Ramos (cell line): Measurements from ENCODE around the gene DNAJC6.

Experiments
- in situ Hi-C: fragments of 300-500 bp; cut with MboI; formaldehyde crosslinking; loops from one replicate; pipeline ENCODE4 v1.14.3; 2022; ENCODE audit warnings: low sequenced_read_pairs; ENCODE audit not compliant: unreplicated experiment

The DNAJC6 gene

DNA sequence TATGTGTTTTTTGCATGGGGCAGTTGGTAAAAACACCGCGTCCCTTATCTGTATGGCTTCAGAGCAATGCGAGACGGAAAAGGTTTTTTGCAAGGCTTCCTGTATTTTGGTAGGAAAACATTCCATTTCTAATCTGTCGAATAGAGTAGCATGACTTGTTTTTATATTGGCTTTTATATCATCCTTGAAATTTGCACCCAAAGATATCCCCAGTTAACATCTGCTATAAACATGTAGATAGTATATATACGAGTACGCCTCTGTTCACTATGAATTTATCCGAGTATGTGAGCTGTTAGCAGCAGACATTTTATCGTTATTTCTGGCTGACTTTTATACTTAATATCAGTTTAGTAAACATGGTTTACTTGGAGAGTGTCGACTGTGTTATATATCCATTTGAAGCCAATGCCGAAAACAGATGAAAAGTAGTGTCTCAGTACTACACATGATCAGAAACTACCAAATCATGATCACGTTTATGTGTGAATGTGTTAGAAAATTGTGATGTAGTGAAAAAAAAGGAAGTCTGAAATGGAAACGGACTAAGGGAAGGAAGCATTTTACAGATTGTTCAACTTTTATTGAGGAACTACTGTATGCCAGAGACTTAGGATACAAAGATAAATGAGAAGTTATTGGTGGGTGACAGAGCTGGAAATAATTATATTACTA, 112.1 kb downstream of the DNAJC6 start:
- in situ Hi-C loops: loop anchor here (10.0 to 25.0 kb wide), 3 partner anchors 167 to 966 kb away; no protein-coding TSS in a partner anchor

DNA sequence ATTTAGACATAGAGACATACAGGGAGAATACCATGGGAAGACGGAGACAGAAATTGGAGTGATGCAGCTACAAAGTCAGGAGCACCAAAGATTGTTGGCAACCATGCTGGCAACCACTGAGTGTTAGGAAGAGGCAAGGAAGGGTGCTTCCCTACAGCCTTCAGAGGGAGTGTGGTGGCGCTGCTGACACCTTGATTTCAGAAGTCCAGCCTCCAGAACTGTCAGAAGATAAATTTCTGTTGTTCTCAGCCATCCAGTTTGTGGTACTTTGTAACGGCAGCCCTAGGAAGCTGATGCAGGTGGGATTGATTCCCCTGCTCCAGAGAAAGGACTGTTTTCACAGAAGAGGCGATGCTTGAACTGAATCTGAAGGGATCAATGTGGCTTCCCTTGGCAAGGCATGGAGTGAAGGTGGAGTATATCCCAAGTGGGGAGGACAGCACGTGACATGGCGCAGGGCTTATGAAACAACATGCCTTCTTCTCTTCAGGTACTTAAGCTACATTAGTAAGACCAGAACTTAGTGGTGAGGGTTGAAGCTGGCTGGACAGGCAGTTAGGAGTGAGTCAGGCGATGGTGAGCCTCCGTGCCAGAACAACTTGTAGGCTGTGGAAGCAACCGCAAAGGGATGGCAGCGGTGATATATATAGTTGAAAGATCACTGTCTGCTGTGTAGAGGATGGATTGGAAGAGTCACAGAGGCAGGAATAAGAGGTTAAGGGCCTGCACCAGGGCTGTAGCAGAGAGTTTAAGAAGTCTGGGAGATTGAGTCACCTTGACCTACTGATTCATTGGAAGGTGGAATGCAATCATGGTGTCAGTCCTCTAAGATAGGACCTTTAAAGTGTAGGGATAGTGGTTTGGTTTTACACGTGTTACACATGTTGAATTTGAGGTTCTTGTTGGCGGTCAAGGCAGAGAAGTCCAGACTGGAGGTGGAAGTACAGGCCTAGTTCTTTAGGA, 113.2 kb downstream of the DNAJC6 start:
- in situ Hi-C loops: loop anchor here (10.0 to 25.0 kb wide), 3 partner anchors 168 to 965 kb away; no protein-coding TSS in a partner anchor

DNA sequence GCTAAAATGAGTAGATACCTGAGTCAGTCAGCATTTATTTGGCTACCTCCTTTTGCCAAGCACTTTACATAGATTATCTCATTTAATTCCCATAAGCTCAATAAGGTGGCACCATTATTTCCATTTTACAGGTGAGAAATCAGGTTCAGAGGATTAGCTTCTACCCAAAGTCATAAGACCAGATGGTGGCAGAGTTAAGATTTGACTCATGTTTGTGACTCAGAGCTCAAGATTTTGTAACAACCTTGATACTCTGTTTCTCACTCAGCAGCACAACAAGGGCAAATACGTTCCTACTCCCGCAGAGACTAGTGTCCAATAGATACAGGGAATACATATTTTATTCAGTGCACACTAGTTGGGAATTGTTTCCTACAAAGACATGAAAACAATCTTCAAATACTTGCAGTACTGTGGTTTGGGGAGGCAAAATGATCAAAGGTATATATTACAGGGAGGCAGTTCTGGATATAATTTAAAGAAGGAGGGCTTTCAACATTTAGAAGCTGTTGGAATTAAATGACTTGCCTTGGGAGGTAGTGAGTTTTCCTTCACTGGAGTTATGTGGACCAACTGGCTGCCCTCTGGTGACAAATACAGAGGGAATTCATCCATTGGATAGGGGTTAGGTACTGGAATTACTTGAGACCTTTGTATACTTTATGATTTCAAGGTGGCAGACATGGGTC, 114.7 kb downstream of the DNAJC6 start:
- in situ Hi-C loops: loop anchor here (10.0 to 25.0 kb wide), 3 partner anchors 169 to 963 kb away; no protein-coding TSS in a partner anchor

DNA sequence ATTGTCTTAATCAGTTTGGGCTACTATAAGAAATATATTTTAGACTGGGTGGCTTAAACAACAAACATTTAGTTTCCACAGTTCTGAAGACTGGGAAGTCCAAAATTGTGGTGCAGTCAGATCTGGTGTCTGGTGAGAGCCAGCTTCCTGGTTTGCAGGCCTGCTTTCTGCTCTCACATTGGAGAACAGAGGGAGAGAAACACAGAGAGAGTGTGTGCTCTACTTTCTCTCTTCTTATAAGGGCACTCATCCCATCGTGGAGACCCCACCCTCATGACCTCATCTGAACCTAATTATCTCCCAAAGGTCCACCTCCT, 115.2 kb downstream of the DNAJC6 start:
- in situ Hi-C loops: loop anchor here (10.0 to 25.0 kb wide), 3 partner anchors 170 to 963 kb away; no protein-coding TSS in a partner anchor

DNA sequence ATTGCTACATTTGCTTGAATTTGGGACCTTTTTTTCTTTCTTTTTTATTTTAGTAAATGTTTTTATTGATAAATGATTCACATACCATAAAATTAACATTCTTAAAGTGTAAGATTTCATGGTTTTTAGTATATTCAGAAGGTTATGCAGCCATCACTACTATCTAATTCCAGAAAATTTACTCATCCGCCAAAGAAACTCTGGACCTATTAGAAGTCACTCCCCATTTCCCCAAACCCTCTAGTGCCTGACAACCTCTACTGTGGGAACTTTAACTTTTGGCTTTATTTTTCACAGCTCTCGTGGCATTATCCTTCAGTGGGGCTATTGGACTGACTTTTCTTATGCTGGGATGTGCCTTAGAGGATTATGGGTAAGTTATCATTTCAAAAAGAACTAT, 115.7 kb downstream of the DNAJC6 start:
- in situ Hi-C loops: loop anchor here (10.0 kb wide), 1 partner anchor 170 kb away; no protein-coding TSS in a partner anchor

DNA sequence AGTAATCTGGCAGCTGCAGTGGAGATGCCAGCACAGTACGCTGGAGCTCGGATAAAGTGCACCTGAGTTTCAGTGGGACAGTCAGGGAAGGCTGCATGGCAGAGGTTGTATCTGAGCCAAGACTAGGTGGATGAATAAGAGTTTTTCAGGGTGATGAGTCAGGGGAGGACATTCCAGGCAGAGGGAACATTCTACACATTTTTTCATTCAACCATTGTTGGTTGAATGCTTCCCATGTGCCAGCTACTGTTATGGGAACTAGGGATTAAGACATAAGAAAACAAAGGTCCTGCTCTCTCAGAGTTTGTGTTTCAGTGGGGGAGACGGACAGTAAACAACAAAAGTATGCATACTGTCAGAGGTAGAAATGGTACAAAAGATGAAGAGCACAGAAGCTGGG, 116.4 kb downstream of the DNAJC6 start:
- in situ Hi-C loops: loop anchor here (10.0 kb wide), 1 partner anchor 171 kb away; no protein-coding TSS in a partner anchor

DNA sequence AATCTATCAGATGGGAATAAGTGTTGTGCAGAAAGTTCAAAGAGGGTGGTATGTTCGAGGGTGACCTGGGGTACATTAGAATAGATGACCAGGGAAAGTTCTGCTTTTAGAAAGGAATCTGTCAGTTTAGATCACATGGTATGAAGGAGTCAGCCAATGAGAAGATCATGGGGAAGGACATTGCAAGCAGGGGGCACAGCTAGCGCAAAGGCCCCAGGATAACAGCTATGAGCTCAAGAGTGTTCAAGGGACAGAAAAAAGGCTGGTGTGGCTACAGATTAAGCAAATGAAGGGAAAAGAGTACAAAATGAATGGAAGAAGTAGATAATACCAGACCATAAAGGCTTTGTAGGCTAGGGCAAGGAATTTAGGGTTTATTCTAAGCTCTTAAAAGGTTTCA, 119.7 kb downstream of the DNAJC6 start:
- in situ Hi-C loops: loop anchor here (10.0 kb wide), 1 partner anchor 174 kb away; no protein-coding TSS in a partner anchor

DNA sequence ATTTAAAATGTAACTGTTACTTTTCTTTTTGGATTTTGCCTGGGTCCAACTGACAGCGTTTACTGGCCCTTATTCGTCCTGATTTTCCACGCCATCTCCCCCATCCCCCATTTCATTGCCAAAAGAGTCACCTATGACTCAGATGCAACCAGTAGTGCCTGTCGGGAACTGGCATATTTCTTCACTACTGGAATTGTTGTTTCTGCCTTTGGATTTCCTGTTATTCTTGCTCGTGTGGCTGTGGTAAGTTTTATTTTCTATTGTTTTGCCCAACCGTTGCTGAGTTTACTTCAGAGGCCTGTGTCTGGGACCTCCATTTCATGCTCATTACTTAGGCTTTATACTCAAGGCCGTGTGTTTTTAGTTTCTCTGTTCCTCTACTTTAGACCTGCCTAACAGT, 120.5 kb downstream of the DNAJC6 start:
- in situ Hi-C loops: loop anchor here (10.0 kb wide), 1 partner anchor 175 kb away; no protein-coding TSS in a partner anchor

DNA sequence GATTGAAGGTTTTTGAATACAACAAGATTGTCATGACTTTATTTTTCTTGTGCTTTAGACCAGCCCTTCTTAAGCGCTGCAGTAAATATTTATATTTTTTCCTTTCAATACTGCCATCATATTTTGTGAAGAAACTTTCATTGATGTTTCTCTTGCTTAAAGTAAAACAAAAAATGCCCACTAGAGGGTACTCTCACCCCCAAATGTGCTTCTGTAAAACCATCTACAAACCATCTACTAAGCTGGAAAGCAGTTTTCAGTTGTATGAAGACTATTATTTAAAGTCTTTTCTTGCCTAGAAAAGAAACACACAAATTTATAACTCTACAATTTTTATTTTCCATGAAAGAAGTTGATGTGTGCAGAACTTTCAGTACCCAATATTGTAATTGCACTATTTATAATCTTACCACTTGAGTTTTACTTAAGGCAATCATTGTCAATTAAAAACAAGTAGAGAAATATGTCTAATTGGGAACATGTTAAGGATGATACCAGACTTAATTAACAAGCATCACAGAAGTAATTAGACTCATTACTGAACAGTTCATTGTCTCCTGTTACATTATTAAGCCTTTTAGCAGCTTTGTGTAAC, 121.9 kb downstream of the DNAJC6 start:
- in situ Hi-C loops: no loop called here

DNA sequence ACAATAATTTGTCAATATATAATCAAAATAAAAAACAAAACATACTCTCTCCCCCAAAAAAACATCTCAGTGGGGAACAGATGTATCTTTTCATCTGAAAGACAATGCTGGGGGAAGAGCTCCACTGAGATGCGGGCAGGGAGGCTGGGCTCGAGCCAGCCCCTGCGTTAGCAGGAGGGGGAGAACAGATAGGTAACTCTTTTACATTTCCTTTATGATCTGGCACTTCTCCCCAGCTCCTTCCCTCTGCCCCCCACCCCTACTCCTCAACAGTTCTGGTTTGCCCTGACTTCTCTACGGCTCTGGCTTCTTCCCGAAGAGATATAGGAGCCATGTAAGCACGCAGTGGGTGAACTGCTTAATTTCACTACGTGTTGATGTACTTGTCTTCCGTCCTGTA, 123.6 kb downstream of the DNAJC6 start:
- in situ Hi-C loops: no loop called here

DNA sequence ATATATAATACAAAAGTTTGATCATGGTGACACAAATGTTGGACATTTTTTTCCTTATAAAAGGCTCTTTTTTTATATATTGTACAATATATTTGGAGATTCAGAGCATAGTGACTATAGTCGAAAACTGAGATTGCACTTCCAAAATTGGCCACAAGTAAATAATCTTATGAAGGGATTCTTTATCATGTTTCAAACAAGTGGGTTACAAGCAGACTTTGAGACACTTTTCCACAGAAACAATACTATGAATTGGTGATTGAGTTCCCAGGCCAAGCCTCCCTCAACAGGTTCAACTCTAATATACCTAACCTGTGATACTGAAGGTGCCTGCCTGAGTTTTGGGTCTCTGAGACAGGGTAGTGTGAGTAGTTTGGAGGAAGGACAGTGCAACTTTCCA, 124.9 kb downstream of the DNAJC6 start:
- in situ Hi-C loops: no loop called here

DNA sequence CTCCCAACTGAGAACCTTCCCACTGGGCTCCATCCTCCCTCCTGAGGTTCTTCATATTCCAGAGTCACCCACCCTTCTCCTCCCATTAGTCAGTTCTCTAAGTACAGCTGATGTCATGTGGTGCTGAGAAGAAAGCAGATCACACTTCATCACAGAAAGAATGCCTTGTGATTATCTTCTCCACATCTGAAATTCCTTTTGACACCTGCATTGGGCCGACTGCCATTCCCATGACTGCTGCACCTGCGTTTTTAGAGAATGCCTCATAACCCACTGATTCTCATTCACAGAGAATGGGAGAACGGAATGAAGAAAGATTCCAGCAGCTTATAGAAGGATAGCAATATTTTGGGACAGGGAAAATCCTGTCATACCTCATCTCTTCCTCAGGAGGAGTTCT, 125.4 kb downstream of the DNAJC6 start:
- in situ Hi-C loops: no loop called here

DNA sequence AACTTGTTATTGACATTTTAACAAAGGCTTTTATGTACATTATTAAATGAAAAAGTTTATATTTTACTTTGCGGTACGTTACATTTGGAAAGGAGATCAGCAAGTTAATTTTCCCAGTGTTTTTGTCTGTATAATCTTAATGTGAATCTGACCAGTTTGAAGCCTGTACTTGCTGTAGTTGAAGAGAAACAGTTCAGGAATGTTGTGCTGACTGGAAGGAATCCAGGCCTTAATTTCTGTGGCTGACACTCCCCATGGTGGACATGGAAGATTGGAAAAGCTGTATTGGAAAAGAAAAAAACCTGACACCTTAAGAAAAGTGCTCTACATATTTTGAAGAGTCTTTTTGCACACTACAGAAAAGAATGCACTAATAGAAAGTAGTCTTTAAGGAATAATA, 126.6 kb downstream of the DNAJC6 start:
- in situ Hi-C loops: no loop called here

DNA sequence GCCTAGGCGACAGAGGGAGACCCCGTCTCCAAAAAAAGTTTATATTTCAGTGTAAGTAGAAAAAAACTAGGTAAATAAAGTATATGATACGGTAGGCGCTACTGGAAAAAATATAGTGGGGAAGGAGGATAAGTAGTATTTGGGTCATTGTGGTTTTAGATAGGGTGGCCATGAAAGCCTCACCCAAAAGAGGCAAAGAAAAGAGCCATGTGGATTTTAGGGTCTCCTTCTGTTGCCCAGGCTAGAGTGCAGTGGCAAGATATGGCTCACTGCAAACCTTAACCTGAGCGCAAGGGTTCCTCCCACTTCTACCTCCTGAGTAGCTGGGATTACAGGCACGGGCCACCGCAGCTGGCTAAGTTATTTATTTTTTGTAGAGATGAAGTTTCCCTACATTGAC, 128.3 kb downstream of the DNAJC6 start:
- in situ Hi-C loops: no loop called here

DNA sequence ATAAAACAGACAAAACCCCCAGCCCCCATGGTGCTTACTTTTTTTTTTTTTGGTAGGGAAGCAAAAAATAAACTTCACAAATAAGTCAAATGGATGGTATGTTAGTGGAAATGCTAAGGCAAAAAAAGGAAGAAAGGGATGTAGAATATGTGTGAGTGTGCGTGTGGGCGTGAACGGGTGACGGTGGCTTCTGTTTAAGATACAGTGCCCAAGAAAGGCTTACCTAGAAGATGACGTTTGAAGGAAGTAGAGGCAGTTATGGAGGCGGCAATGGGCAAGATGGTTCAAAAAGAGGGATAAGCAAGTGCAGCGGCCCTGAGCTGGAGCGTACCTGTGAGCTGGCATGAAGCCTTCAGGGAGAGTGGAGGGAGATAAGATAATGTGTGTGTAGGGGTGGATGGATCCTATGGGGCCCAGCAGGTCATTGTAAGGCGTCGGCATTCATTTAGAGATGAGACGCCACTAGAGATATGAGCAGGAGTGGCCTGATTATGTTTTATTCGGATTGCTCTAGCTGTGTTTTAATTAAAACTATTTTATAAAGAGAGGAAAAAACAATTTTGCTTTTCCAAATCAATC, 131.1 kb downstream of the DNAJC6 start:
- in situ Hi-C loops: no loop called here

DNA sequence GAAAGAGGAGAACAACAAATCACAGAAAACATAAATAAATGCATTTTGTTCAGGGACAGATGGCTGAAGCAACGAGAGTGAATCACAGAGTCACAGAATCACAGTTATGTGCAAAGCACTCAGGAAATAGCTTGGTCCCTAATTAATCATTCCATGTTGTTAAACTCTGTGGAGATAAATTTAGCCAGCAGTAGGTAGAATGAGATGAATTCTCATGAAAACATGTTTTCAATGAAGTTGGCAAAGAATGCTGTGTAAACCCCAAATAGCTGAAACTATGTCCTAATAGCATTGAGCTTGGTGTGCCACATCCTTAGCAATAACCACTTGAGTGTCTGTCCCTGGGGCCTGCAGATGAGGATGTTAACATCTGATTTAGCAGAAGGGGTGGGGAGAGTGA, 131.6 kb downstream of the DNAJC6 start:
- in situ Hi-C loops: no loop called here

DNA sequence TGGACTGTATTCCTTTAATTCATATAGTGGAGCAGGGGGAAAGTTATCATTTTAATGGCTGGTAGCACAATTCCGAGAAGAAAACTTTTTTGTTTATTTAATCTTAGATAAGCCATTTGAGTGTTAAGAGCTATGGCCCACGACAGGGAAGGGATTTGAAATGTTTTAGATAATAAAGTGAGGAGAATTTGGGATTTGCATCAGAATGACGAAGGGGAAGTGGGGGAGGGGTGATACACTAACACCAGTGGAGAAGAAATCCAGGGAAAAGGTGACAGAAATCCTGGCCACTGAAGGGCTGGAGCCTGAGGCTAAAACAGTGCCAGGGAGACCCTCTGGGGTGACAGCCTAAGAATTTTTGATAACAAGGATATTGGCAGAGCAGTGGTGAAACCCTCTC, 132.1 kb downstream of the DNAJC6 start:
- in situ Hi-C loops: no loop called here

DNA sequence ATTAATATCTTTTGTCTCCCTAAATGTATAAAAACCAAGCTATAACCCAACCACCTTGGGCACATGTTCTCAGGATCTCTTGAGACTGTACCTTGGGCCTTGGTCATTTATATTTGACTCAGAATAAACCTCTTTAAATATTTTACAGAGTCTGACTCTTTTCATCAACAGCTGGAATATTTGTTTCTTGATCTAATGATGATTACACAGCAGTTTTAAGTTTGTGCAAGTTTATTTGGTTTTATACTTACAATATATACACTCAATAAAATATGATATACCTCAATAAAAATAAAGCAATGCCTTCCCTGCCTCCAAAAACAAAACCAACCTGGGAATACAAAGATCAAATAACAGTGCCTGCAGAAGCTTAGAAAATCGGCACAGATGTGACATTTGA, 133.1 kb downstream of the DNAJC6 start:
- in situ Hi-C loops: no loop called here

DNA sequence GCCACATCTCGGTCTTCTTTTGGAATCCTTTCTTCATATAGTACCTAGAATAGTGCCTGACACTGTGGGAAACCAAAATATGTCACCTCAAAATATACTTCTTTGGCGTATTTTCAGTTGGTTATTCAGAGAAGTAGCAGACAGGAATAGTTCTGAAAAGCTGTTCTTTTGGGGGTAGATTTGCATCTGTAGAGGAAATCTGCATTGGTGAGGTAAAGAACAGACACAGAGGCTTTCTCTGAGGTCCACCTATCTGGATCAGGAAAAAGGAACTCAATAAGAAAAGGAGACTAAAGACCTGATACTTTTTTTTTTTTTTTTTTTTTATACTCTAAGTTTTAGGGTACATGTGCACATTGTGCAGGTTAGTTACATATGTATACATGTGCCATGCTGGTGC, 134.3 kb downstream of the DNAJC6 start:
- in situ Hi-C loops: no loop called here

DNA sequence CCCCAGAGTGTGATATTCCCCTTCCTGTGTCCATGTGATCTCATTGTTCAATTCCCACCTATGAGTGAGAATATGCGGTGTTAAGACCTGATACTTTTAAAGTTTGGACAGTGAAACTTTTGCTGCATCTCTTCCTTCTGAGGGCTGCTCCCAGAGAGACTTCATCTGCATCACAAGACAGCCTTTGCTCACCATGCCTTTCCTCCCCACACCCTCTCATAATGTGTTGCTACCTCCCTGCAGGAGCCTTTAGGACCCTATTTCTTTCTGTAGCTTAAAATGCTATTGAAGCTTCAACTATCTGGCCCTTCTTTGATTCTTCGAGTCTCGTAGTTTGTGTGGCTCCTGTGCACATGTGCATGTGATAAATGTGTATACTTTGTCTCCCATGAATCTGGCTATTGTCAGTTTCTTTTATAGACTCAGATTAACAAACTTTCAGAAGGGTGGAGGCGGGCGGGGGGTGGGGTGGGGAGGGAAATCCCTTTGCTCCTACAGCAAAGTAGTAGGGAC, 134.8 kb downstream of the DNAJC6 start:
- in situ Hi-C loops: no loop called here
